GM19240 (cell line): ENCODE measurements around the gene GOLGA8A.
"Not testable (repeated sequence)": the region's sequence is repeated elsewhere in the genome, so short reads cannot be mapped to it uniquely, and the experiment has no call there.

Source experiments
- DNase-seq: peaks from one replicate; pipeline ENCODE4 v3.0.0; 2011; ENCODE audit warnings: low spot score; ENCODE audit not compliant: insufficient read length

The GOLGA8A gene

GRCh38 chr15:34418435-34418834 lies 19.2 kb downstream of the GOLGA8A start:
- DNase-seq, result not testable (repeated sequence)

DNA sequence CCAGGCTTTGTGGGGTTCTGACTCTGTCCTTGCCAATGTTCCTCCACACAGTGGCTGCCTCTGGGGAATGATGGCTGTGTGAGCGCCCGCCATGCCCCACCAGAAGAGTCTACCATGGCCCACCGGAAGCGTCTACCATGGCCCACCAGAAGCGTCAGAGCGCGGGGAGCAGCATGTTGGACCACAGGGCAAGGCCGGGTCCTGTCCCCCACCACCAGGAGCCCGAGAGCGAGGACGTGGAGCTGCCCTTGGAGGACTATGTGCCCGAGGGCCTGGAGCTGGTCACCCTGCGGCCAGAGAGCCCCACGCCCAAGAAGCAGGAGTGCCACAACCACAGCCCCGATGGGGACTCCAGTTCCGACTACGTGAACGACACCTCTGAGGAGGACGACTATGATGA lies 28.1 kb downstream of the GOLGA8A start:
- not testable (repeated sequence) for DNase-seq

DNA sequence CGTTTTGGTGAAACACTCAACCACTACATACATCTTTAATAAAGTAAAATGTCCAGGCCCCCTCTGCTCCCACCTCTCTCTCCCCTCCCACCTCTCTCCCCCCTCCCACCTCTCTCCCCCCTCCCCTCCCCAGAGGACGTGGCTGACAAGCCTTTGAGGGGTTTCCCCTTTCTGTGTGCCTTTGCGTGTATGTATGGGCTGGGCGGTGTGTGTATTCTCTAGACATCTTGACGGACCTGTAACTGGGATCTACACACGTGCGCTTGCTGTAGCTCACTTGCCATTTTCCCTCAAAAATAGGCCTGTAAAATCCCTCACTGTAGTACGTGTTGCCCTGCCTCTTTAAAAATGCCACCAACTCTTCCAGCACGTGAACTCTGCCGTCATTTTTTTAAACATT lies 28.6 kb downstream of the GOLGA8A start:
- not testable (repeated sequence) for DNase-seq

- not testable (repeated sequence) for DNase-seq
Measured at GRCh38 chr15:34403899-34404298, 33.7 kb downstream of the GOLGA8A start.

DNA sequence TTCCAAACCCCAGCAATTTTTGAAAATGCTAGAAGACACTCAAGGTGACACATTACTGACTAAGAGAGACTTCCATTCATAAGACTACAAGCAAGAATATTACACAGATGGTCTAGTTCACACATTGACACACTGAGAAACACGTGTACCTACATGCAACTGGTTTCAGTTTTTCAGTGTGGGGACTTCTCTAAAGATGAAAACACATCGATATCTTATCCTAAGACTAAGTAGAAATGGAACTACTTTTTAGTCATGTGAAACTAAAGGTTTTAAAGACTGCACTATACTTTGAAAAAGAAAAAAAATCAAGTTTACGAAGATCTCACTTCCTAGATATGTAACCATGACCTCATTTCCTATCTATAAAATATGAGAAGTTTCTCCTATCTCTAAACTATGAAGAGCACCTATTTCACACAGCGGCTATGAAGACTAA lies 34.4 kb downstream of the GOLGA8A start:
- not testable (repeated sequence) for DNase-seq

GRCh38 chr15:34397637-34398259 lies 39.9 kb downstream of the GOLGA8A start:
- not testable (repeated sequence) for DNase-seq

DNA sequence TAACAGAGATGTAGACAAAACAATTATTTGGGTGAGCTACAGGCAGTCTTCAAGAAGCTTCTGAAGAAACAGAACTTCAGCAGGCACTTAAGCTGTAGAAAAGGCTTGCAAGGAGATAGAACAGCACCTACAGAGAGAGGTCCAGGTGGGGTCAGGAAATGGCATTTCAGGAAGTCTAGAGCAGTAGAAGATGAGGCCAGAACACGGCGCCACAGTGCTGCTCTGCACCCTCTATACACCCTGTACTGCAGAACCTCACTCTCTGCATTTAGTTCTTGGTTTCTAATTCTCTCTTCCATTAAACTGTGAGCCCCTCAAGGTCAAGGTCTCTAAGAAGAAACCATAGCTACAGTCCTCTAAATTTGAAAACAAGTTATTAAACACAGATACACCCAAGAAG lies 44.6 kb downstream of the GOLGA8A start:
- DNase-seq, result not testable (repeated sequence)

DNA sequence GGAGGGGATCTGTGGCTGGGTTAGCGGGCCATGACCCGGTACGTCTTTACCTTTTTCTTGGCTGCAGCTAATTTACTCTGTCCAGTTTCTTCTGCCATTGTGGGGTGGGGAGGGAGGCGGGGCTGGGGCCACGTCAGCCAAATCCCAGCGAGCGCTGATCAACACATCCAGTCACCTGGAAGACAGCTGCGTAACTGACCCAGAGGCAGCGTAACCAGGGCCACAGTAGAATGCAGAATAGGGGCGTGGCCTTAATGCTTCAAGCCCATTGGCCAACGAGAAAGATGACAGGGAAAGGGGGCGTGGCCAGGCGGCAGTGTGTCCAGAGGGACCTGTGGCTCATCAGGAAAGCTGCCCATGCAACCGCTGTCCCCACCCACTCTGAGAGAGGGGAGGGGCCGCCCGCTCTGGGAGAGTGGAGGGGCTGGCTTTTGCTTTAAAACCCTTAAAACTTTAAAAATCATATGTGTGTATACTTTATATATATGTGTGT lies 48.0 kb downstream of the GOLGA8A start:
- DNase-seq, result not testable (repeated sequence)
